Endothelial cell of umbilical vein (primary cell): Measurements from ENCODE around the gene DIMT1. TPM values are rescaled to one million over a fixed set of nuclear protein-coding genes. Genes with fewer than 3 reads are reported as not detected.

Experiments used
- BruUV-seq: library from RNA; stranded (reverse); fragments of 400-500 nt; replicated peaks from 2 replicates; lab custom pipeline; 2021; lab: Mats Ljungman, UMichigan
- CTCF ChIA-PET: fragments of 300-600, 350-600 bp; sonication (Branson Sonifier 250); formaldehyde crosslinking; loops from one replicate; lab custom pipeline; 2021; ENCODE audit warnings: antibody characterized with exemption, inconsistent platforms; lab: Charles Lee
- POLR2A ChIA-PET: fragments of 300-600, 350-600 bp; sonication (Branson Sonifier 250); formaldehyde crosslinking; loops from one replicate; lab custom pipeline; 2021; ENCODE audit warnings: antibody characterized with exemption, inconsistent platforms; lab: Charles Lee
- DNase-seq: peaks from one replicate; pipeline ENCODE4 v3.0.0-alpha.2; 2011; ENCODE audit warnings: low read depth, low spot score
- FAIRE-seq: peaks from 2 replicates; lab custom pipeline; 2011; peaks lifted over from hg19 to GRCh38; lab: Jason Lieb, UNC
- H2AFZ ChIP-seq: 2 replicates; pipeline ENCODE4 v1.6.0; 2012; ENCODE audit warnings: low read depth, low read length, control low read depth, inconsistent platforms
- H3K27ac ChIP-seq: 2 replicates; pipeline ENCODE4 v1.5.1; 2011; ENCODE audit warnings: low read depth, mild to moderate bottlenecking, control low read depth, low read length, moderate library complexity; ENCODE audit not compliant: insufficient read depth
- H3K27me3 ChIP-seq, 2 experiments: 2 replicates each; pipeline versions ENCODE4 v1.6.0 to v1.6.1; 2011; ENCODE audit warnings: low read length in 2 of 2, mixed read lengths in 1 of 2; ENCODE audit not compliant: control insufficient read depth in 2 of 2, insufficient read depth in 2 of 2
- H3K36me3 ChIP-seq, 2 experiments: 2 replicates in 1 of 2; 3 replicates in 1 of 2; pipeline ENCODE4 v1.5.1; 2011; ENCODE audit warnings: low read length in 2 of 2, mild to moderate bottlenecking in 1 of 2, moderate library complexity in 1 of 2; ENCODE audit not compliant: control insufficient read depth in 2 of 2, insufficient read depth in 2 of 2; ENCODE audit errors: extremely low read depth in 1 of 2
- H3K4me1 ChIP-seq: 3 replicates; pipeline ENCODE4 v1.5.1; 2011; ENCODE audit warnings: mild to moderate bottlenecking, low read length; ENCODE audit not compliant: control insufficient read depth, insufficient read depth; ENCODE audit errors: extremely low read depth
- H3K4me2 ChIP-seq: 2 replicates; pipeline ENCODE4 v1.6.1; 2011; ENCODE audit warnings: low read length, control low read depth, mixed read lengths; ENCODE audit not compliant: insufficient read depth
- H3K4me3 ChIP-seq, 3 experiments: fragments of 200-600 bp in 1 of 3; sonication (generic), shearing (Covaris generic) in 1 of 3; replicated peaks in 1 of 3; 2 replicates each; pipeline ENCODE4 v1.5.1; 2011 to 2016; ENCODE audit warnings: control low read depth in 3 of 3, low read length in 3 of 3, mild to moderate bottlenecking in 2 of 3, inconsistent platforms in 1 of 3, low read depth in 1 of 3, moderate library complexity in 1 of 3; ENCODE audit not compliant: insufficient read depth in 1 of 3
- H3K79me2 ChIP-seq: 2 replicates; pipeline ENCODE4 v1.6.0; 2012; ENCODE audit warnings: low read length, inconsistent platforms; ENCODE audit not compliant: control insufficient read depth, insufficient read depth
- H3K9ac ChIP-seq: replicated peaks from 2 replicates; pipeline ENCODE3; 2011; ENCODE audit warnings: low read length, control low read depth; ENCODE audit not compliant: insufficient read depth; ENCODE audit errors: extremely low read depth
- H3K9me1 ChIP-seq: replicated peaks from 3 replicates; pipeline ENCODE4 v1.6.0; 2011; ENCODE audit warnings: mild to moderate bottlenecking, low read length; ENCODE audit not compliant: control insufficient read depth, insufficient read depth; ENCODE audit errors: extremely low read depth
- H3K9me3 ChIP-seq: replicated peaks from 2 replicates; pipeline ENCODE4 v1.5.1; 2012; ENCODE audit warnings: low read length, inconsistent platforms; ENCODE audit not compliant: control insufficient read depth, insufficient read depth
- H4K20me1 ChIP-seq: replicated peaks from 2 replicates; pipeline ENCODE3; 2011; ENCODE audit warnings: mild to moderate bottlenecking, low read length; ENCODE audit not compliant: control insufficient read depth, insufficient read depth; ENCODE audit errors: extremely low read depth
- EZH2 ChIP-seq: IDR thresholded peaks from 2 replicates; pipeline ENCODE4 v1.6.1; 2012; ENCODE audit warnings: borderline replicate concordance, low read depth, mild to moderate bottlenecking, moderate library complexity, low read length, inconsistent platforms; ENCODE audit not compliant: severe bottlenecking
- FOS ChIP-seq: IDR thresholded peaks from 2 replicates; pipeline ENCODE4 v1.6.1; 2011; ENCODE audit warnings: mild to moderate bottlenecking, low read length, moderate library complexity, borderline replicate concordance; ENCODE audit not compliant: insufficient read depth
- GATA2 ChIP-seq: IDR thresholded peaks from 2 replicates; pipeline ENCODE4 v1.7.0; 2011; ENCODE audit warnings: low read depth, mild to moderate bottlenecking, moderate library complexity, mixed read lengths, low read length; ENCODE audit not compliant: insufficient read length, insufficient read depth
- JUN ChIP-seq: IDR thresholded peaks from 2 replicates; pipeline ENCODE4 v1.6.1; 2011; ENCODE audit warnings: borderline replicate concordance, low read depth; ENCODE audit not compliant: insufficient read length, insufficient read depth
- MAX ChIP-seq: IDR thresholded peaks from 2 replicates; pipeline ENCODE4 v1.6.1; 2011; ENCODE audit not compliant: insufficient read depth, insufficient read length
- MYC ChIP-seq: IDR thresholded peaks from one replicate; pipeline ENCODE4 v1.6.1; 2011; ENCODE audit warnings: mild to moderate bottlenecking, low read depth, low read length
- POLR2A ChIP-seq: IDR thresholded peaks from 2 replicates; pipeline ENCODE4 v1.6.1; 2012; ENCODE audit warnings: low read depth, mild to moderate bottlenecking, control low read depth, low read length
- POLR2AphosphoS5 ChIP-seq: IDR thresholded peaks from 2 replicates; pipeline ENCODE4 v1.6.1; 2012; ENCODE audit warnings: low read depth, mild to moderate bottlenecking, control low read depth, low read length, moderate library complexity; ENCODE audit not compliant: insufficient read depth
- dilution Hi-C: fragments of 300-500 bp; cut with MboI; formaldehyde crosslinking; loops from one replicate; pipeline ENCODE4 v1.15.0; 2019; ENCODE audit warnings: low sequenced_read_pairs; ENCODE audit not compliant: extremely low pct_ligation_motif_present
- intact Hi-C: fragments of 100-400 bp; cut with micrococcal nuclease; formaldehyde crosslinking; loops from one replicate; pipeline ENCODE4 v1.10.0; 2022
- polyA plus RNA-seq, 4 experiments: library from polyadenylated mRNA; depleted of rRNA in 3 of 4; stranded (reverse) in 3 of 4; unstranded in 1 of 4; fragments of >200 nt; gene quantifications; 2 replicates each; pipeline versions ENCODE4 v1.2.1 to v1.2.3, GENCODE V29; 2011 to 2012; ENCODE audit warnings: missing spikeins in 1 of 4
- total RNA-seq: library from RNA; stranded (reverse); gene quantifications from 2 replicates; pipeline ENCODE4 v1.2.3, GENCODE V29; 2021
- TF ChIP-seq, protein P1 (sequence below), 2 donors: IDR thresholded peaks; 1 replicate in 1 of 2; 2 replicates in 1 of 2; pipeline ENCODE4 v1.5.1; 2011; ENCODE audit warnings: low read length in 2 of 2, mild to moderate bottlenecking in 2 of 2, moderate library complexity in 2 of 2, control low read depth in 1 of 2, inconsistent platforms in 1 of 2, low read depth in 1 of 2; ENCODE audit not compliant: insufficient read depth in 1 of 2; ENCODE audit errors: extremely low read depth in 1 of 2

Gene DIMT1
- total and polyA plus RNA-seq, 2 donors (not counting 3 experiments of a cell fraction or from before 2014, with no cell fraction given) = 21.9 to 34.4 TPM

DNA sequence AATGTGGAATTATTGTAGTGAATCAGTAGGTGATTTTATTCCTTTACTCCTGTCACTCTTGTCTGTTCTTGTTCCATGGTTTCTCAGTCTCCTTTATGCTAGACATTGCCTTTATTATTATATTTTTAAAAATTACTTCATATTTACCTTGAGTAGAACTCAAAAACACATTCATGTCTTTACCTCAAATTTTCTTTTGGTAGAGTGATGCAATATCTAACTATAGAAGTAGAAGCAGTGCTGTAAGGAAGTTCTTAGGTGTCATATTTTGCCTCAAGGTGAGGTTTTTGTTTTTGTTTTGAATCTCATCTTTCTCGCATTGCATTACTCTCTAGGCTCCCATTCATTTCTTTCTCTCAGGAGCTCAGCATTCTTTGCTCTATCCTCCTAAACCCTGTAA is 21.1 kb upstream of the DIMT1 start:
- no peak overlapping the region for H3K27ac ChIP-seq
- DNase-seq (no peak), FAIRE-seq (no peak)
- dilution Hi-C loops (no loop called here), intact Hi-C loops (no loop called here)
- no peak overlapping the region for H2AFZ ChIP-seq
- ChIA-PET POLR2A (no interaction called here), CTCF (interaction anchor here (1.7 kb wide), 1 partner anchor 354 kb away, joined by 5 read pairs; no protein-coding TSS in a partner anchor)
- H3K4me2 ChIP-seq = no peak overlapping the region
- no peak overlapping the region for H3K4me3 ChIP-seq
- BruUV-seq = no TSS peak
- H3K9me3 ChIP-seq = no peaks in the 10 kb centered on the region
- H3K9me1 ChIP-seq = no peaks in the 10 kb centered on the region
- H4K20me1 ChIP-seq = no peaks in the 10 kb centered on the region
- peaks cover 64% of the 10 kb centered on the region for H3K79me2 ChIP-seq
- TF ChIP-seq, protein P1, sequence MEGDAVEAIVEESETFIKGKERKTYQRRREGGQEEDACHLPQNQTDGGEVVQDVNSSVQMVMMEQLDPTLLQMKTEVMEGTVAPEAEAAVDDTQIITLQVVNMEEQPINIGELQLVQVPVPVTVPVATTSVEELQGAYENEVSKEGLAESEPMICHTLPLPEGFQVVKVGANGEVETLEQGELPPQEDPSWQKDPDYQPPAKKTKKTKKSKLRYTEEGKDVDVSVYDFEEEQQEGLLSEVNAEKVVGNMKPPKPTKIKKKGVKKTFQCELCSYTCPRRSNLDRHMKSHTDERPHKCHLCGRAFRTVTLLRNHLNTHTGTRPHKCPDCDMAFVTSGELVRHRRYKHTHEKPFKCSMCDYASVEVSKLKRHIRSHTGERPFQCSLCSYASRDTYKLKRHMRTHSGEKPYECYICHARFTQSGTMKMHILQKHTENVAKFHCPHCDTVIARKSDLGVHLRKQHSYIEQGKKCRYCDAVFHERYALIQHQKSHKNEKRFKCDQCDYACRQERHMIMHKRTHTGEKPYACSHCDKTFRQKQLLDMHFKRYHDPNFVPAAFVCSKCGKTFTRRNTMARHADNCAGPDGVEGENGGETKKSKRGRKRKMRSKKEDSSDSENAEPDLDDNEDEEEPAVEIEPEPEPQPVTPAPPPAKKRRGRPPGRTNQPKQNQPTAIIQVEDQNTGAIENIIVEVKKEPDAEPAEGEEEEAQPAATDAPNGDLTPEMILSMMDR (IDR thresholded peaks at IDR 0.05; ENCODE audit: extremely low read depth in 1 of 2, insufficient read depth in 1 of 2, low read depth in 1 of 2, low read length in 2 of 2) = no peak
- TF ChIP-seq GATA2 (no peak), MYC (no peak), FOS (no peak), EZH2 (no peak), POLR2AphosphoS5 (no peak), JUN (no peak), MAX (no peak), POLR2A (no peak)
- H3K27me3 ChIP-seq = no peaks in the 10 kb centered on the region
- H3K36me3 ChIP-seq = no peaks in the 10 kb centered on the region
- H3K9ac ChIP-seq = no peak overlapping the region
- no peaks in the 10 kb centered on the region for H3K4me1 ChIP-seq
